Measurements from ENCODE around the gene IL21R. TPM values are rescaled to one million over a fixed set of nuclear protein-coding genes. Genes with fewer than 3 reads are reported as not detected.
A peak's percentile ranks its signal among the peaks of the same experiment; 100 is the strongest.

Gene IL21R
- total RNA-seq, 1 donor = 0.43 TPM

- DNase-seq (ENCODE audit: low read depth) = peak; percentile 75
- TF ChIP-seq CTCF (IDR thresholded peaks at IDR 0.05; ENCODE audit: insufficient read depth, low read depth, low read length) = no peak
- H3K4me3 ChIP-seq (ENCODE audit: low read depth, low read length) = no peak overlapping the region
These were observed 24.7 kb downstream of the IL21R start for GRCh38 chr16:27426423-27427408.

DNA sequence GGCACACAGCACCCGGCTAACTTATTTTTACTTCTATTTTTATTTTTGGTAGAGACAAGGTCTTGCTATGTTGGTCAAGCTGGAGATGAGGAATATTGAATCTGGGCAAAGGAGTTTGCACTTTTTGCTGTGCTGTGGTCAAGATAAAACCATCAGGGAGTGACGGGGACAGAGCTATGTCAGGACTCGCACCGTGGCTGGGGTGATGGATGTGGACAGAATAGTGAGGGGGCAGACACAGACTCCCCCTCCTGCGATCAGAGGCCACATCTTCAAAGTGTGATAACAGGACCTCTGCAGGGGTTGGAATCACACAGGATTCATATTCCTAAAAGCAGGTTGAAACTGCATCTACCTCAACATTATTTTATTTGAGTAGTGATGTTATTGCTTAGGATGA, 25.6 kb downstream of the IL21R start:
- H3K4me3 ChIP-seq (ENCODE audit: low read depth, low read length) = no peak overlapping the region
- TF ChIP-seq CTCF (IDR thresholded peaks at IDR 0.05; ENCODE audit: insufficient read depth, low read depth, low read length) = no peak
- no peak for DNase-seq (ENCODE audit: low read depth)

DNA sequence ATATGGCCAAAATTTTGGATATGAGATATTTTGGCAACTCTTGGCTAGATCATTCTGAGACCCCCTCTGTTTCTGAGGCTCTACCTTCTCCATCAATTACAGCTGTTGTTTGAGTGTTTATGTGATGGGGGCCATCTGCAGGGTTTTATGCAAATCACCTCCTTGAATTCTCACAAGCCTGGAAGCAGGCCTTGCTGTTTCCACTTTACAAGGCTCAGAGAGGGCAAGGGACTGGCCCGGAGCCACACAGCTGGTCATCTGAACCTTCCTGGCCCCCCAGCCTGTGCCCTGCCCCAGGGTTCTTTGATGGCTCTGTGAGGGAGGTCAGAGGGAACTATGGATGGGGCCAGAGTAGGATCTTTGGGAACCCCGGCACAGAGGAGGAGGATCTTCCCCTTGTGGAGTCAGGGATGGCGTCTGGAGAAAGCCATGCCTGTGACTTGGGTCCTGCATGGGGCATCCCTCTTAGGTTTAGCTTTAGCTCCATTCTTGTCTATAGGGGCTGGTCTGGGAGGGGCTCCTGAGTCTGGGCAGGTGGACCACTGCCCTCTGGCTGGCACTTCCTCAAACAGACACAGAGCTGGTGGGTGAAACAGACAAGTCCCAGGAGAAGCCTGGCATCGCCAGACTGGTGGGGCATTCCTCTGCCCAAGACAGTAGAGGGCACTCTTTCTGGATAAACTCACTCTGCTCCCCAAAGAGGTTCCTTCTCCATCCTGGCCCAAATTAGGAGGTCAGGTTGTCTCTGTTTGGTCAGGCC, 26.2 kb downstream of the IL21R start:
- peak; percentile 10 for TF ChIP-seq CTCF (IDR thresholded peaks at IDR 0.05; ENCODE audit: insufficient read depth, low read depth, low read length)
- no peak overlapping the region for H3K4me3 ChIP-seq (ENCODE audit: low read depth, low read length)
- no peak for DNase-seq (ENCODE audit: low read depth)

- no peak overlapping the region for H3K4me3 ChIP-seq (ENCODE audit: low read depth, low read length)
- TF ChIP-seq CTCF (IDR thresholded peaks at IDR 0.05; ENCODE audit: insufficient read depth, low read depth, low read length) = no peak
- DNase-seq (ENCODE audit: low read depth) = no peak
These were observed 27.4 kb downstream of the IL21R start for GRCh38 chr16:27429330-27429871.

GRCh38 chr16:27429981-27430441, 28.0 kb downstream of the IL21R start:
- H3K4me3 ChIP-seq (ENCODE audit: low read depth, low read length) = no peak overlapping the region
- no peak for DNase-seq (ENCODE audit: low read depth)
- TF ChIP-seq CTCF (IDR thresholded peaks at IDR 0.05; ENCODE audit: insufficient read depth, low read depth, low read length) = no peak

- no peak overlapping the region for H3K4me3 ChIP-seq (ENCODE audit: low read depth, low read length)
- TF ChIP-seq CTCF (IDR thresholded peaks at IDR 0.05; ENCODE audit: insufficient read depth, low read depth, low read length) = no peak
- no peak for DNase-seq (ENCODE audit: low read depth)
These were observed 28.5 kb downstream of the IL21R start for GRCh38 chr16:27430512-27430911.

Measured in fibroblast of villous mesenchyme (primary cell).